ENCODE results near the gene MYH3.

The MYH3 gene

DNA sequence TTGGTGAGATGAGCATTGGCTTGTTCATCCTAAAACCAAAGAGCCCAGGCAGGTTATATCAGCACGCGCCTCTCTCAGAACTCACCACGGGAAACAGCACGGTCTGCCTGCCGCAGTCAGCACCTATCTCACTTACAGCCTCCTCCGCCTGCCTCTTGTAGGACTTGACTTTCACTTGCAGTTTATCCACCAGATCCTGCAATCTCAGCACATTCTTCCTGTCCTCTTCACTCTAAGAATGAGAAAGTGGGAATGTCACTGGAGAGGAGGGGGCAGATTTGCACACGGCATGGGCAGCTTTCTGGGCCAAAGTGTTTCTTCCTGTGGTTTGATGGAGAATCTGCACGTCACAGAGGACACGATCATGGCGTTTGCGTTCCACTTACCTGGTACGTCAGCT lies 27.4 kb downstream of the MYH3 start:
- DNase-seq (ENCODE audit: low spot score), result no peak
- TF ChIP-seq, protein P1, sequence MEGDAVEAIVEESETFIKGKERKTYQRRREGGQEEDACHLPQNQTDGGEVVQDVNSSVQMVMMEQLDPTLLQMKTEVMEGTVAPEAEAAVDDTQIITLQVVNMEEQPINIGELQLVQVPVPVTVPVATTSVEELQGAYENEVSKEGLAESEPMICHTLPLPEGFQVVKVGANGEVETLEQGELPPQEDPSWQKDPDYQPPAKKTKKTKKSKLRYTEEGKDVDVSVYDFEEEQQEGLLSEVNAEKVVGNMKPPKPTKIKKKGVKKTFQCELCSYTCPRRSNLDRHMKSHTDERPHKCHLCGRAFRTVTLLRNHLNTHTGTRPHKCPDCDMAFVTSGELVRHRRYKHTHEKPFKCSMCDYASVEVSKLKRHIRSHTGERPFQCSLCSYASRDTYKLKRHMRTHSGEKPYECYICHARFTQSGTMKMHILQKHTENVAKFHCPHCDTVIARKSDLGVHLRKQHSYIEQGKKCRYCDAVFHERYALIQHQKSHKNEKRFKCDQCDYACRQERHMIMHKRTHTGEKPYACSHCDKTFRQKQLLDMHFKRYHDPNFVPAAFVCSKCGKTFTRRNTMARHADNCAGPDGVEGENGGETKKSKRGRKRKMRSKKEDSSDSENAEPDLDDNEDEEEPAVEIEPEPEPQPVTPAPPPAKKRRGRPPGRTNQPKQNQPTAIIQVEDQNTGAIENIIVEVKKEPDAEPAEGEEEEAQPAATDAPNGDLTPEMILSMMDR (IDR thresholded peaks at IDR 0.05; ENCODE audit: borderline replicate concordance, control extremely low read depth, extremely low read depth, insufficient read depth, missing control alignments), result no peak
- in situ Hi-C loops (cut with MboI; ENCODE audit: low sequenced_read_pairs, unreplicated experiment), result no loop called here

DNA sequence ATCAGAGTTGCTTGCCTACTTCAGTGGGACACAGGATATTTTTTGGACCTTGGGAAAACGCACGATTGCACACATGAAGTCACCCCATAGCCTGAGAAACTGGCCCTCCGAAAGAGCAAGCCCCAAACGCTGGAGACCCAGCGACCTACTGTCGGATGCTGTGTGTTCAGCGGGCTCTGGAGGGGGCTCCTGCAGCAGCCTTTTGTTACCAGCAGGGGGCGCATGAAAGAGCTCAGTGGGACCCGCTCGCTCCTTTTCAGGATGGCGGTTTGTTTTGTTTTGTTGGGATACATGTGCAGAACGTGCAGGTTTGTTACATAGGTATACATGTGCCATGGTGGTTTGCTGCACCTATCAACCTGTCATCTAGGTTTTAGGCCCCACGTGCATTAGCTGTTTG lies 28.4 kb downstream of the MYH3 start:
- TF ChIP-seq, protein P1 (IDR thresholded peaks at IDR 0.05; ENCODE audit: borderline replicate concordance, control extremely low read depth, extremely low read depth, insufficient read depth, missing control alignments), result no peak
- DNase-seq (ENCODE audit: low spot score), result no peak
- in situ Hi-C loops (cut with MboI; ENCODE audit: low sequenced_read_pairs, unreplicated experiment), result no loop called here

DNA sequence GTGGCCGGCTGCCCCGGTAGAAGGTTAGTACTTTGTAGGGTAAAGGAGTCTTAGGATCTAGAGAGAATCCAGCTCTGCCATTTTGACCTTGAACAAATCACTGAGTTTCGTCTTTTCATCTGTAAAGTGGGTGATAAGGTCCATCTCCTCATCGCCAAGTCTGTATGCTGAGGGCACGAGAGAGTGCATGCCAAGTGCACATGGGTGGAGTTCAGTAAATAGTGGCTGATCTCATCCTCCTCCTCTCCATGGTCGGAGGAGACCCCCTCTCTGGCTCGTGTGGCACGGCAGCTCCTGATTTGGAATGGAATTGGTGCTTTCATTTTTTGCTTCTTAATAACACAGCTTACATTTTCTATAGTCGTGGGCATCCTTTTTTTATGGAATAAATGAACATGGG lies 30.7 kb downstream of the MYH3 start:
- no peak for DNase-seq (ENCODE audit: low spot score)
- TF ChIP-seq, protein P1 (IDR thresholded peaks at IDR 0.05; ENCODE audit: borderline replicate concordance, control extremely low read depth, extremely low read depth, insufficient read depth, missing control alignments), result no peak
- in situ Hi-C loops (cut with MboI; ENCODE audit: low sequenced_read_pairs, unreplicated experiment), result no loop called here

DNA sequence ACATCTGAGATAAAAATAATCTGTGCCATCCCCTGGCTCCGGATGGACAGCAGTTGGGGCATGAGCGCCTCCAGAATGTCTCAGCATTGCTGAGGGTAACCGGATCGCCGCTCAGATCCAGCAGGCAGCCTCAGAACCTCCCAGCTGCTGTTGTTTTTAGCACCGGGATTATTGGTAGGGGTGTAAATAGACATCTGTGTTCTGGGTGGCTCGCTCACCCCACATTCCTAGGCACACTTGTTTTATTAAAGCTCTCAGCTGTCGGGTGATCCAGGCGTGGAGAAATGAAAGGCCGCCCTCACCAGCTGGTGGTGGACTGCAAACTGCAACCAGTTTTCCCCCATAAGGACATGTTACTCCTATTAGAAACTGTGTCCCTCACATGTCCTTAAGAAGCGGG lies 32.1 kb downstream of the MYH3 start:
- in situ Hi-C loops (cut with MboI; ENCODE audit: low sequenced_read_pairs, unreplicated experiment), result loop anchor here (25.0 kb wide), 1 partner anchor 663 kb away; no protein-coding TSS in a partner anchor
- no peak for DNase-seq (ENCODE audit: low spot score)
- TF ChIP-seq, protein P1 (IDR thresholded peaks at IDR 0.05; ENCODE audit: borderline replicate concordance, control extremely low read depth, extremely low read depth, insufficient read depth, missing control alignments), result no peak

DNA sequence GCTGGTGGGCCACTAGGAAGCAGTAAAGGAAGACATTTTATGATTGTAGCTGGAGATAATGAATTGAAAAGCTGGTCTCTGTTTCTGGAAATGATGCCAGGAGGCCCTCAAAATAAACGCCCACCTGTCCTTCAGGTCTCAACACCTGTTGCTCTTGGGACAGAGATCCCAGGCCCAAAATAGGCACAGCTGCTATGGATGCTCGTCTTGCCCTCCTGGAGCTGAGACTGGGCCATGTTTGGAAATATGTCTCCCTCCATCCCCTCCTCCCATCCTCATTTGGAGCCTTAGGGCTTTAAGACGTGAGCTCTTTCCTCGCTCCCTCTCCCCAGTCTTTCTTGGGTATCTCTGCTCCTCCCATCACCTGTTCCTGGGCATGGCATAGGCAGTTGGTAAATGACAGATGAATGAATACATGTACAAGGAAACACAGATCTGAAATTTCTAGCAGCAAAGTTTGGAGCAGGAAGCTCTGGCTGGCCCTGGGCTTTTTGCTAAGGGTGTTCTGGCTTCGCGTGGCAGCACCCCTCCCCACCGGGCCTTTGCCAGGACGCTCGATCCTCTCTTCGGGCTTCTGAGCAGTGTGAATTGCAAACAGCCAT lies 33.3 kb downstream of the MYH3 start:
- in situ Hi-C loops (cut with MboI; ENCODE audit: low sequenced_read_pairs, unreplicated experiment), result loop anchor here (25.0 kb wide), 1 partner anchor 662 kb away; no protein-coding TSS in a partner anchor
- no peak for DNase-seq (ENCODE audit: low spot score)
- TF ChIP-seq, protein P1 (IDR thresholded peaks at IDR 0.05; ENCODE audit: borderline replicate concordance, control extremely low read depth, extremely low read depth, insufficient read depth, missing control alignments), result no peak

DNA sequence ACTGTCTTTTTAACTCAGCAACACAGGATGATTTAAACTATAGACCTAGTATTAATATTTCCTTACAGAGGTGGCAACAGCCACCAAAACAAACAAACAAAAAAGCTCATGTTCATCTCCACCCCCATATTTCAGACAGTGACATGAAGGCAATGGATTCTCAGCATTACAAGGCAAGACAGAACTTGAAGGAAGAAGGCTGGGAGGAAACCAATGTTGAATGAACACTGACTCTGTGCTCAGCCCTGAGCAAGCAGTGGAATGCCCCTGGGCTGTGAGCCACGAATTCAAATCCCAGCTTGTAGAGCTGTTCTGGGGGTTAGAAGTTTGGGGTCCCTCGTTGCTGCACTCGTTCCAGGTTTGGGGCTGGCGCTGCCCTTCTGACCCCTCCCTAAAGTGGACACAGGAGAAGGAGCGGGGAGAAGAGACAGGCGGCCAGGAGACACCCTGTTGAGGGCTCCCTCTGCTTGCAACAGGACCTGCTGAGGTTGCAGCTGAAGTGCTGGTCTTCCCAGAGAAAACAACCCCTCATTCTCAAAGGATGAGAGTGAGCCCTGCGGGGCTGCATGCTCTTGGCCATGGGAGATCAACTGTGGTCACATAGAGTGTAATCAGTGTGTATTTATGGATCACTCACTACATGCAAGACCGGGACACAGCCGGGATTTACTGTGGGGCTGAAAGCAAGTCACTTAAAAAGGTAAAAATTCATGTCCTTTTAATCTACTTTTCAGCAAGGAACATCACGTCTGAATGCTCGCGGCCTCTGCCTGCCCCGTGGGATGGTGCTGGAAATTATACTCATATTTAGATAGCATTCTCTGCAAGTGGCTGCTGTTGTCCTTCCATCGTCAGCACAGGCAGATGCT lies 34.3 kb downstream of the MYH3 start:
- no peak for DNase-seq (ENCODE audit: low spot score)
- TF ChIP-seq, protein P1 (IDR thresholded peaks at IDR 0.05; ENCODE audit: borderline replicate concordance, control extremely low read depth, extremely low read depth, insufficient read depth, missing control alignments), result no peak
- in situ Hi-C loops (cut with MboI; ENCODE audit: low sequenced_read_pairs, unreplicated experiment), result loop anchor here (25.0 kb wide), 1 partner anchor 661 kb away; no protein-coding TSS in a partner anchor
